ENCODE data around the gene NLRP12.
A peak's percentile ranks its signal among the peaks of the same experiment; 100 is the strongest.
"Not testable (repeated sequence)": the region's sequence is repeated elsewhere in the genome, so short reads cannot be mapped to it uniquely, and the experiment has no call there.

NLRP12 gene

GRCh38 chr19:53824134-53824611 lies at the start of gene NLRP12:
Gene NLRP12 (minus strand): TSS chr19:53824314. CDS start chr19:53824174, 140 bp downstream.
- no peak for DNase-seq

GRCh38 chr19:53872762-53873161 lies 48.6 kb upstream of the NLRP12 start:
- DNase-seq, result no peak

- no peak for DNase-seq
Observed at GRCh38 chr19:53871454-53871853, 47.3 kb upstream of the NLRP12 start.

- no peak for DNase-seq
Observed at GRCh38 chr19:53870485-53870844, 46.4 kb upstream of the NLRP12 start.

- not testable (repeated sequence) for DNase-seq
Observed at GRCh38 chr19:53869805-53870484, 45.8 kb upstream of the NLRP12 start.

- DNase-seq, result peak; percentile 86 to 89
Observed at GRCh38 chr19:53868892-53869804, 45.0 kb upstream of the NLRP12 start.

GRCh38 chr19:53868091-53868891 lies 44.2 kb upstream of the NLRP12 start:
- DNase-seq, result peak; percentile 44 to 53

- peak; percentile 99 for DNase-seq
Observed at GRCh38 chr19:53867225-53868090, 43.3 kb upstream of the NLRP12 start, which contains the start of gene MYADM. Gene MYADM (plus strand): TSS chr19:53867883. CDS start chr19:53873530, 5,647 bp downstream.

GRCh38 chr19:53866865-53867224 lies 42.7 kb upstream of the NLRP12 start:
- DNase-seq, result no peak

GRCh38 chr19:53865918-53866864 lies 42.1 kb upstream of the NLRP12 start:
- DNase-seq, result peak; percentile 69 to 72

GRCh38 chr19:53865523-53865917 lies 41.4 kb upstream of the NLRP12 start:
- DNase-seq, result no peak

- no peak for DNase-seq
Observed at GRCh38 chr19:53864308-53864836, 40.3 kb upstream of the NLRP12 start.

GRCh38 chr19:53853707-53854106 lies 29.6 kb upstream of the NLRP12 start:
- DNase-seq, result no peak

GRCh38 chr19:53849237-53849676 lies 25.1 kb upstream of the NLRP12 start:
- DNase-seq, result no peak

- no peak for DNase-seq
Observed at GRCh38 chr19:53847555-53847954, 23.4 kb upstream of the NLRP12 start.

- DNase-seq, result no peak
Observed at GRCh38 chr19:53844849-53845246, 20.7 kb upstream of the NLRP12 start.

- not testable (repeated sequence) for DNase-seq
Observed at GRCh38 chr19:53840914-53841313, 16.8 kb upstream of the NLRP12 start.

- DNase-seq, result not testable (repeated sequence)
Observed at GRCh38 chr19:53840241-53840640, 16.1 kb upstream of the NLRP12 start.

GRCh38 chr19:53838446-53838845 lies 14.3 kb upstream of the NLRP12 start:
- DNase-seq, result not testable (repeated sequence)

- not testable (repeated sequence) for DNase-seq
Observed at GRCh38 chr19:53832861-53833260, 8.7 kb upstream of the NLRP12 start.
